Naive thymus-derived CD8-positive, alpha-beta T cell (primary cell): ENCODE results near the gene TRPM7. TPM values are rescaled to one million over a fixed set of nuclear protein-coding genes. Genes with fewer than 3 reads are reported as not detected.
"Not testable (repeated sequence)": the region's sequence is repeated elsewhere in the genome, so short reads cannot be mapped to it uniquely, and the experiment has no call there.

ENCODE experiments used
- ATAC-seq, 2 donors: fragments of 150-1000 bp; cut with Tn5 transposase in 1 of 2; sonication (Bioruptor Pico), chemical (Tn5 transposase) in 1 of 2; 1 replicate in 1 of 2; 2 replicates in 1 of 2; pipeline ENCODE4 v1.10.0; 2021; ENCODE audit warnings: mild to moderate bottlenecking in 2 of 2, moderate library complexity in 2 of 2
- POLR2A ChIA-PET: fragments of 350-600 bp; sonication (Branson Sonifier 250); formaldehyde crosslinking; loops from one replicate; lab custom pipeline; 2021; ENCODE audit warnings: antibody characterized with exemption; lab: Charles Lee
- DNase-seq, 10 donors: peaks; one replicate each; pipeline versions ENCODE4 v3.0.0 to v3.0.0-alpha.2; 2020 to 2022
- H3K27ac Mint-ChIP-seq, 10 donors: one replicate each; pipeline ENCODE4 v1.8.0; 2020 to 2022; ENCODE audit warnings: mild to moderate bottlenecking in 10 of 10, mixed read lengths in 10 of 10, moderate library complexity in 4 of 10, inconsistent platforms in 1 of 10
- H3K27me3 Mint-ChIP-seq, 5 donors: one replicate each; pipeline ENCODE4 v1.8.0; 2021 to 2022; ENCODE audit warnings: mixed read lengths in 5 of 5
- H3K36me3 Mint-ChIP-seq, 3 donors: one replicate each; pipeline ENCODE4 v1.8.0; 2020 to 2022; ENCODE audit warnings: mixed read lengths in 3 of 3, mild to moderate bottlenecking in 2 of 3, inconsistent platforms in 1 of 3
- H3K4me1 Mint-ChIP-seq, 4 donors: one replicate each; pipeline ENCODE4 v1.8.0; 2021 to 2022; ENCODE audit warnings: mixed read lengths in 4 of 4
- H3K4me3 Mint-ChIP-seq, 10 donors: one replicate each; pipeline ENCODE4 v1.8.0; 2020 to 2022; ENCODE audit warnings: mild to moderate bottlenecking in 10 of 10, mixed read lengths in 10 of 10, moderate library complexity in 6 of 10, inconsistent platforms in 1 of 10
- H3K9me3 Mint-ChIP-seq, 9 donors: one replicate each; pipeline ENCODE4 v1.8.0; 2020 to 2022; ENCODE audit warnings: mixed read lengths in 9 of 9, mild to moderate bottlenecking in 3 of 9, inconsistent platforms in 1 of 9, moderate library complexity in 1 of 9
- polyA plus RNA-seq, 3 donors: library from polyadenylated mRNA; unstranded; fragments of 300-500 nt; fragmentation: Illumina TruSeq; gene quantifications; one replicate each; pipeline ENCODE4 v1.2.3, GENCODE V29; 2021
- total RNA-seq, 8 experiments: library from RNA in 2 of 8; stranded (reverse) in 2 of 8; gene quantifications; one replicate each; pipeline ENCODE4 v1.2.3 and lab custom pipeline; 2021 to 2026

TRPM7 gene
- total and polyA plus RNA-seq, 5 experiments from 2014 or later = 13.4 to 69.2 (median 14.2) TPM

DNA sequence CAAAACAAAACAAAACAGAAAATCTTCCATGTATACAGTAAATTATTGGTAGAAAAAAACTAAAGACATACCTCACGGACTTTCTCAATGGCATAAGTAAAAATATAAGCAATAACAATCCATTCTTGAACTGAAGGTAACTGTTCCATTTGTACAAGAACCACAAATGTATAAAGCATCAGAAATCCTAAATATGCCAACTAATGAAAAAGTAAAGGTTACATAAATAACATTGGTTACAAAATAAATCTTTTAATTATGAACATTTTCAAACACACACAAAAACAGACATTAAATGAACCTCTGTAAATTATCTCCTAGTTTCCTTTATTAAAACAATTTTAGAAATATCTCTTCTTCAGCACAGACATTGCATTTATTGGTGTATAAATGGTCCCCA is 79.5 kb downstream of the TRPM7 start:
- Mint-ChIP-seq H3K27ac (peak overlapping the region in 1 of 10 donors; percentile 27), H3K9me3 (peaks cover 0 to 8% (median 0%) of the 10 kb centered on the region in 9 donors), H3K27me3 (no peaks in the 10 kb centered on the region), H3K4me1 (peaks cover 0 to 3% (median 0%) of the 10 kb centered on the region in 4 donors), H3K4me3 (no peak overlapping the region), H3K36me3 (peaks cover 8 to 91% (median 31%) of the 10 kb centered on the region in 3 donors)
- POLR2A ChIA-PET = no interaction called here
- ATAC-seq (no peak), DNase-seq (no peak)

DNA sequence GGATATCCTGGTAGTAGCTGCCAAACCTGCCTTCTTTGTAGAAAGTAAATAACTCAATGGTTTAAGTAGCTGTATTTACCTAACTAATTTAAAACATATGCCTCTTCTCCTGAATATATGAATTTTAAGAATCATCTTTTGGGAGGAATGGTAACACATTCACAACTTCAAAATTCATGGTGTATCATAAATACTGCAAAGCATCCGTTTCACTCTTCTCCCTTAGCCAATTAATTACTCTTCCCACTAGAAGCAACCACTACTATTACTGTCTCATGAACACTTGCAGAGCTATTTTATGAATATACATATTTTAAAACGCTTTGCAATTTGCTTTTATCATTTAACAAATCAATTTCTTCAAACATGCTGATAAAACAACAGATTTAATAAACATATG is 81.1 kb downstream of the TRPM7 start:
- peaks cover 8 to 77% (median 30%) of the 10 kb centered on the region in 3 donors for H3K36me3 Mint-ChIP-seq
- H3K27ac Mint-ChIP-seq = peak overlapping the region in 1 of 10 donors; percentile 63
- H3K9me3 Mint-ChIP-seq = peaks cover 0 to 9% (median 0%) of the 10 kb centered on the region in 9 donors
- H3K4me3 Mint-ChIP-seq = no peak overlapping the region
- DNase-seq = no peak
- no peaks in the 10 kb centered on the region for H3K27me3 Mint-ChIP-seq
- POLR2A ChIA-PET = no interaction called here
- no peaks in the 10 kb centered on the region for H3K4me1 Mint-ChIP-seq
- ATAC-seq = no peak

DNA sequence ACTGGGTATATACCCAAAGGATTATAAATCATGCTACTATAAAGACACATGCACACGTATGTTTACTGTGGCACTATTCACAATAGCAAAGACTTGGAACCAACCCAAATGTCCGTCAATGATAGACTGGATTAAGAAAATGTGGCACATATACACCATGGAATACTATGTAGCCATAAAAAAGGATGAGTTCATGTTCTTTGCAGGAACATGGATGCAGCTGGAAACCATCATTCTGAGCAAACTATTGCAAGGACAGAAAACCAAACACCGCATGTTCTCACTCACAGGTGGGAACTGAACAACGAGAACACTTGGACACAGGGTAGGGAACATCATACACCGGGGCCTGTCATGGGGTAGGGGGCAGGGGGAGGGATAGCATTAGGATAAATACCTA is 84.6 kb downstream of the TRPM7 start:
- ATAC-seq, H3K27me3 Mint-ChIP-seq, POLR2A ChIA-PET, DNase-seq, H3K27ac Mint-ChIP-seq, H3K9me3 Mint-ChIP-seq, H3K4me1 Mint-ChIP-seq, H3K4me3 Mint-ChIP-seq: not testable (repeated sequence)
- H3K36me3 Mint-ChIP-seq = peaks cover 8 to 74% (median 34%) of the 10 kb centered on the region in 3 donors

DNA sequence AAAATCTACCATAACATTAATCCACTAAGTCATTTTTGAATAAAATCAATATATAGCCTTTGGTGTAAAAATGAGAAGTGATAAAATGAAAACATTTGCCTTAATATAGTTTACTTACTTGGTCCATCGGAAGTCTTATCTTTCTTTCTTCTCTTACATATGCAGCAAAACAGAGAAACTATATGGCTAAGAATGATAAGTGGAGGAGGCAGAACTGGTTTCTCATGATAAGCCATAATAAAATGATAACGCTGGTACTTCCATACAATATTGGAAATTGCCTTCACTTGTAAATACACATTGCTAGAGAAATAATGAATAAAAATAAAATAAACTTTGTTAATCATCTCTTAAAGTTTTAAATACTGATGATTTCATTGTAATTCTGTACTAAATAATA is 92.3 kb downstream of the TRPM7 start:
- no peaks in the 10 kb centered on the region for H3K9me3 Mint-ChIP-seq
- ATAC-seq (no peak), DNase-seq (no peak)
- H3K4me3 Mint-ChIP-seq = no peak overlapping the region
- POLR2A ChIA-PET = no interaction called here
- no peaks in the 10 kb centered on the region for H3K27me3 Mint-ChIP-seq
- no peaks in the 10 kb centered on the region for H3K4me1 Mint-ChIP-seq
- peak overlapping the region in 1 of 10 donors; percentile 7 for H3K27ac Mint-ChIP-seq
- H3K36me3 Mint-ChIP-seq = peaks cover 9 to 89% (median 18%) of the 10 kb centered on the region in 3 donors

DNA sequence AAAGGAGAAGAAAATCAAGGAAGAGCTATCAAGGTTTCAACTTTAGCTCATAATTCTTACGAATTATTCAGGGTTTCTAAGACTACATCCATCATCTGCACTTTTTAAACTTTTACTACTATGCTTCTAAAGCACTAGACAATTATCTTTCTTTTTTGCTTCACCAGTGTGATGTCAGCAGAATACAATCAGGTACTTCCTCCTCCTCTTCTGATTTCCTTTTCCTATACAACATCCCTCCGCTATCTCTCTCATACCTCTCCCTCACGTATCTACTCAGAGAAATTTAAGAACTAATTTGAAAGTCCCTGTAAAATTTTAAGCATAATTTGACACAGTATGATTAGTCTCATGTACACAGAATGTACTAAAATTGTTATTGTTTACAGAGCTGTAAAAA is 92.8 kb downstream of the TRPM7 start:
- POLR2A ChIA-PET = no interaction called here
- DNase-seq = no peak
- no peak for ATAC-seq
- H3K36me3 Mint-ChIP-seq = peaks cover 9 to 89% (median 21%) of the 10 kb centered on the region in 3 donors
- no peak overlapping the region for H3K4me3 Mint-ChIP-seq
- H3K27ac Mint-ChIP-seq = peak overlapping the region in 2 of 10 donors; percentile 5 to 25
- no peaks in the 10 kb centered on the region for H3K9me3 Mint-ChIP-seq
- peaks cover 0 to under 1% (median 0%) of the 10 kb centered on the region in 4 donors for H3K4me1 Mint-ChIP-seq
- H3K27me3 Mint-ChIP-seq = no peaks in the 10 kb centered on the region

DNA sequence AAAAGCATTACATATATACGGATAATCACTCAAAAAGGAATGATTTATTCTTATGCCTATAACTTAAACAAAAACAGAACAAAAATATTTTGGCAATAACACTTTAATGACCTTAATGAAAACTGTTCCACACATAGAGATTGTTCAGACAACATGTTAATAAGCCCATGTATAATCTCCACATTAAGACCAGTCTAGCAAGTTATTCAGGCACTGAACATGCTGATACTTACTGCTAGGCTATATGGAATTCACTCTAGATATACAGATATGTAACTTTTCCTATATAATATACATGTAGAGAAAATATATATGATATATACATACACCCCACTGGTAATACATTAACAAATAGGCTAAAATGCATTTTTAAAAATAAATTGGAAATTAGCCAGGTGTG is 96.3 kb downstream of the TRPM7 start:
- no peak for ATAC-seq
- no peak for DNase-seq
- POLR2A ChIA-PET = no interaction called here
- Mint-ChIP-seq H3K27me3 (no peaks in the 10 kb centered on the region), H3K36me3 (peaks cover 20 to 83% (median 25%) of the 10 kb centered on the region in 3 donors), H3K4me3 (no peak overlapping the region), H3K9me3 (no peaks in the 10 kb centered on the region), H3K4me1 (peaks cover 0 to 1% (median 0%) of the 10 kb centered on the region in 4 donors), H3K27ac (no peak overlapping the region)

DNA sequence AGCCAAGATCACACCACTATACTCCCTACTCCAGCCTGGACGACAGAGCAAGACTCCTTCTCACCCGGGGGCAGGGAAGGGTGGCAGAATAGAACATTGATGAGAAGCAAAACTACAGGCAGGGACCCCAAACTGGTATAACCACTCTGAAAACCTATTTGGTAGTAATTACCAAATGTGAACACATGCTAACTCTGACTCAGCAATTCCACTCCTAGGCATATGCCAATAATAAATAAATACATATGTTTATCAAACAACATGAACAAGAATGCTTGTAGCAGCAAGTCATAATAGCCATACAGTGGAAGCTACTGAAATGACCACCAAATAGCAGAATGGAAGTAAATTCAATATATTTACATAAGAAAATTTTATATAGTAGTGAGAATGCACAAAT is 109.1 kb downstream of the TRPM7 start:
- DNase-seq (no peak), ATAC-seq (no peak)
- H3K4me3 Mint-ChIP-seq = no peak overlapping the region
- H3K27me3 Mint-ChIP-seq = no peaks in the 10 kb centered on the region
- H3K4me1 Mint-ChIP-seq = no peaks in the 10 kb centered on the region
- POLR2A ChIA-PET = no interaction called here
- H3K36me3 Mint-ChIP-seq = peaks cover 0 to 84% (median 17%) of the 10 kb centered on the region in 3 donors
- H3K9me3 Mint-ChIP-seq = no peaks in the 10 kb centered on the region
- H3K27ac Mint-ChIP-seq = peak overlapping the region in 1 of 10 donors; percentile 16

DNA sequence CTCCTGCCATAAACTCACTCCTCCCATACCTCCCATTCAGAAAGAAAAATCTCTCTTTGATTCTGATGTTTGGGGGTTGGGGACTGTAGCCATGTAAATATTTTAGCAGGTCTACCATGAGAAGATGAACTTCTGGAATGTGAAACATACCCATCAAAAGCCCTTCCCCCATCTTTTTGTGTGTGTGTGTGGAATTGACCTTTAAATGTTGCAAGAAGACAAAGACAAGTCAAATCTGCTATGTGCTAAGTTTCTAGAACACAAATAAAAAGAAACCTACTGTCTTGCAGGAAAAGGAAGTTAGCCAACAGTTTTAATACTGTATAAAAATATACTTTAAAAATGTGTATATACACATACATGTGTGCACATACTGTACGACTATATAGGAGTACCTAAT is 110.4 kb downstream of the TRPM7 start:
- no peak overlapping the region for H3K4me3 Mint-ChIP-seq
- H3K27me3 Mint-ChIP-seq = no peaks in the 10 kb centered on the region
- ATAC-seq = no peak
- H3K4me1 Mint-ChIP-seq = no peaks in the 10 kb centered on the region
- no peaks in the 10 kb centered on the region for H3K9me3 Mint-ChIP-seq
- peaks cover 0 to 84% (median 13%) of the 10 kb centered on the region in 3 donors for H3K36me3 Mint-ChIP-seq
- POLR2A ChIA-PET = no interaction called here
- DNase-seq = no peak
- H3K27ac Mint-ChIP-seq = peak overlapping the region in 1 of 10 donors; percentile 3

DNA sequence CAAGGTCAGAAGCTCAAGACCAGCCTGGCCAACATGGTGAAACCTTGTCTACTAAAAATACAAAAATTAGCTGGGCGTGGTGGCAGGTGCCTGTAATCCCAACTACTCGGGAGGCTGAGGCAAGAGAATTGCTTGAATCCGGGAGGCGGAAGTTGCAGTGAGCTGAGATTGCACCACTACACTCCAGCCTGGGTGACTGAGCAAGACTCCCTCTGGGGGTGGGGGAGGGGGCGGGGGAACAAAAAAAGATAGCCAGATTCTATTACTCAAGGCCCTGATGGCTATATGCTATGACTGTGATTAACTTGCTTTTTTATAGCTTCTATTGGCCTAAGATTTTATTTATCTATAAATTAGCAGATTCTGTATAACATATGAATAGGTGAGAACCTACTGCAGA is 112.8 kb downstream of the TRPM7 start:
- POLR2A ChIA-PET, H3K27ac Mint-ChIP-seq: not testable (repeated sequence)

DNA sequence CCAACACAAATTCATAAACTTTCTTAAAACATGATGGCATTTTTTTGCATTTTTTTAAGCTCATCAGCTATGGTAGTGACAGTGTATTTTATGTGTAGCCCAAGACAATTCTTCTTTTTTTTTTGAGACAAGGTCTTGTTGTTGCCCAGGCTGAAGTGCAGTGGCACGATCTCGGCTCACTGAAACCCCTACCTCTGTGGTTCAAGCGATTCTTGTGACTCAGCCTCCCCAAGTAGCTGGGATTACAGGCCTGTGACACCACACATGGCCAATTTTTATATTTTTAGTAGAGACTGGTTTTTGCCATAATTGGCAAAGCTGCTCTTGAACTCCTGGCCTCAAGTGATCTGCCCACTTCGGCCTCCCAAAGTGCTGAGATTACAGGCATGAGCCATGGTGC is 122.8 kb downstream of the TRPM7 start:
- no peak overlapping the region for H3K4me3 Mint-ChIP-seq
- no peak for ATAC-seq
- no peaks in the 10 kb centered on the region for H3K27me3 Mint-ChIP-seq
- peak overlapping the region in 4 of 10 donors; percentile 14 to 69 (median 46) for H3K27ac Mint-ChIP-seq
- POLR2A ChIA-PET = no interaction called here
- DNase-seq = no peak
- no peaks in the 10 kb centered on the region for H3K9me3 Mint-ChIP-seq
- H3K36me3 Mint-ChIP-seq = peaks cover 4 to 74% (median 9%) of the 10 kb centered on the region in 3 donors
- peaks cover 0 to 6% (median 2%) of the 10 kb centered on the region in 4 donors for H3K4me1 Mint-ChIP-seq

More for the DNA sequence above, 112.8 kb downstream of the TRPM7 start:
- H3K27me3 Mint-ChIP-seq, ATAC-seq, H3K9me3 Mint-ChIP-seq, H3K4me1 Mint-ChIP-seq, DNase-seq, H3K4me3 Mint-ChIP-seq: not testable (repeated sequence)
- peaks cover 0 to 84% (median 21%) of the 10 kb centered on the region in 3 donors for H3K36me3 Mint-ChIP-seq

DNA sequence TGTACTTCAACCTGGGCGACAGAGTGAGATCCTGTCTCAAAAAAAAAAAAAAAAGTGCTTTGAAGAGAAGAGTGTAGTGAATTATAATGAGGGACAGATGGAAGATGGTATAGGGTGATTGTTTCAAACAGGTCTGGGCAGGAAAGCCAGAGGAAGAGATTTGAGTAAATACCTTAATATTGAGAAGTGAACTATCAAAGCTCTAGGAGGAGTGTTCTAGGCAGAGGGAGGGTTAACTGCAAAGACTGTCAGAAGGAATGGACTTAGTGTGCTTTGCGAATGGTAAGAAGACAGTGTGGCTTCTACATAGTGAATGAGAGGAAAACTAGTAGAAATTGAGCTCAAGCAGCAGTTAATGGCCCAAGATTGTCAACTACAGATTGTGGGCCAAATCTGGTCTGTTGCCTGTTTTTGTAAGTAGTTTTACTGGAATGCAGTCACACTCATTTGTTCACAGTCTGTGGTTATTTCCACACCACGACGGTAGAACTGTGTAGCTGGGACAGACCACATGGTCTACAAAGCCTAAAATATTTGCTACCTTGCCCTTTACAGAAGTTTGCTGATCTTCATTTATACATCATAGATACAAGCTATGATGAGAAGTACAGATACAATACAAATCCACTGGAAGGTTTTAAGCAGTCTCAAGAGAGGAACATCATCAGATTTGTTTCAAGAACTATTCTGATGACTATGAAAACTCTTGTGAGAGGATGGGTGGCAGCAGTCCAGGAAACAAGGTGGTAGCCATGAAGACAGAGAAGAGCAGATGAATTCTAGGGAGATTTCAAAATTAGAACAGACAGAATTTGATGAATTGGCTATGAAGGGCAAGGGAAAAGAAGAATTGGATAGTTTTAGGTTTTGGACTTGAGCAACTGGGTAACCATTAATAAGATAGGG is 123.6 kb downstream of the TRPM7 start:
- peak overlapping the region in 9 of 10 donors; percentile 2 to 84 (median 69) for H3K27ac Mint-ChIP-seq

DNA sequence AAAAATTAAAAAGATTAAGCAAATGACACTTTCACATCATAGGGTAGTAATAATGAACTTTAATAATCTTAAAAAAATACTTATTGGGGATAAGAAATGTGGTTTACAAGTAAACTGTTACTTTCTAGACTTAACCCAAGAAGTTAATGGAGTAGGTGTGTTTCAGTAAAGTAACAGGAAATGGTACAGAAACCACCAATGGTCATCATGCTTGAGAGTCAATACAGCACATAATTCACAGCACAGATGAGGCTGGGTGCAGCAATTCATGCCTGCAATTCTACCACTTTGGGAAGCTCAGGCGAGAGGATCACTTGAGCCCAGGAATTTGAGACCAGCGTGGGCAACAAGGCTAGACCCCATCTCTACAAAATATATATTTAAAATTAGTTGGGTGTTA is 128.6 kb downstream of the TRPM7 start:
- H3K27me3 Mint-ChIP-seq = no peaks in the 10 kb centered on the region
- POLR2A ChIA-PET = no interaction called here
- H3K4me1 Mint-ChIP-seq = peaks cover 10 to 17% (median 16%) of the 10 kb centered on the region in 4 donors

More for the DNA sequence above, 123.6 kb downstream of the TRPM7 start:
- Mint-ChIP-seq H3K27me3 (no peaks in the 10 kb centered on the region), H3K4me1 (peaks cover 0 to 6% (median 2%) of the 10 kb centered on the region in 4 donors), H3K9me3 (no peaks in the 10 kb centered on the region), H3K4me3 (no peak overlapping the region), H3K36me3 (peaks cover 4 to 66% (median 9%) of the 10 kb centered on the region in 3 donors)
- ATAC-seq = no peak
- DNase-seq = no peak
- POLR2A ChIA-PET = no interaction called here

DNA sequence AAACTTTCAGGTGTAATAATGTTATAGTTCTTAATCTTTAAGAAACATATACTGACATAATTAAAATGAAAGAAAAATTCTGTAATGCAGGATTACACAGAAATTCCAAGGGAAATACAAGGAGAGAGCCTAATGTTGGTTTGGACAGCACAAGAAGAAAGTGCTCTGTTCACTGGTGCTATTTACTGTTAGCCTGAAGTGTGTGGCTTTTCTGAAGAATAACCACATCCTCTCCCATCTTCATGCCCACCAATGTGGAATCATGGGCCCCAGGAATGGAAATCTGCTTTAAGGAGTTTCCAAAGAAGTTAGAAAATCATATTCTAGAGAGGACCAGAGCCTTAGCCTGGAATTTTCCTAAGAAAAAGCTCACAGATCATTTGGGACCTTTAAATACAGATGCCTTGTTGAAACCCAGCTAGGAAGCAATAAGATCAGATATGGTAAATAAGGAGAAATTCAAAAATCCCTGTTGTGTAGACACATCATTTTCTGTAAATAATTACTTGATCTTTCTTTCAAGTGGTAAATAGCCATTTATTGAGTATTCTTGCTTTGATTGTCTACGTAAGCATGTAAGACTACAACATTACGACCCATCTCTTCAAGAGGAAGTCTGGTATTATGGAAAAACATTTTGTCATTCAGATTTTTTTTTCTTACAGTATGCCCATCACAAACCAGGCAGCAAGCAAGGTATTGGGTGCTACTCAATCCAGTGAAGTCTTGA is 129.8 kb downstream of the TRPM7 start:
- Mint-ChIP-seq H3K4me3 (no peak overlapping the region), H3K9me3 (no peaks in the 10 kb centered on the region), H3K27me3 (no peaks in the 10 kb centered on the region), H3K27ac (peak overlapping the region in 6 of 10 donors; percentile 27 to 74 (median 56)), H3K36me3 (peaks cover 0 to 22% (median 0%) of the 10 kb centered on the region in 3 donors), H3K4me1 (peaks cover 7 to 17% (median 16%) of the 10 kb centered on the region in 4 donors)
- DNase-seq (no peak), ATAC-seq (no peak)
- POLR2A ChIA-PET = no interaction called here

More for the DNA sequence above, 128.6 kb downstream of the TRPM7 start:
- Mint-ChIP-seq H3K9me3 (no peaks in the 10 kb centered on the region), H3K4me3 (no peak overlapping the region), H3K27ac (no peak overlapping the region), H3K36me3 (peaks cover 0 to 34% (median 0%) of the 10 kb centered on the region in 3 donors)
- DNase-seq (no peak), ATAC-seq (no peak)
